GM12878 (cell line): ENCODE data around the gene AGBL5. TPM values are rescaled to one million over a fixed set of nuclear protein-coding genes. Genes with fewer than 3 reads are reported as not detected.

Experiments used
- ATF7 ChIP-seq: fragments of 450-650 bp; IDR thresholded peaks from 2 replicates; pipeline ENCODE4 v1.6.1; 2016; ENCODE audit warnings: low read depth, mild to moderate bottlenecking
- BRCA1 ChIP-seq: IDR thresholded peaks from 2 replicates; pipeline ENCODE4 v1.6.1; 2011; ENCODE audit warnings: low read depth, low read length, improper control_type of control experiment
- CEBPZ ChIP-seq: fragments of 150-350 bp; IDR thresholded peaks from 2 replicates; pipeline ENCODE4 v1.6.1; 2016; ENCODE audit warnings: low read depth, low read length
- CHD2 ChIP-seq: IDR thresholded peaks from 2 replicates; pipeline ENCODE4 v1.6.1; 2011; ENCODE audit warnings: low read depth, low read length, improper control_type of control experiment, borderline replicate concordance
- ETV6 ChIP-seq, 2 experiments: fragments of 450-650 bp in 1 of 2; IDR thresholded peaks in 1 of 2; conservative IDR thresholded peaks in 1 of 2; 2 replicates each; pipeline ENCODE4 v1.6.1; 2014; ENCODE audit warnings: antibody characterized with exemption in 1 of 2, borderline replicate concordance in 1 of 2, low read depth in 1 of 2, mild to moderate bottlenecking in 1 of 2, moderate library complexity in 1 of 2
- FOS ChIP-seq: IDR thresholded peaks from 3 replicates; pipeline ENCODE4 v1.6.1; 2011; ENCODE audit warnings: borderline replicate concordance; ENCODE audit not compliant: insufficient read length; ENCODE audit errors: extremely low read depth
- HCFC1 ChIP-seq: fragments of 150-350 bp; IDR thresholded peaks from 2 replicates; pipeline ENCODE4 v1.6.1; 2014; ENCODE audit warnings: low read length
- HDAC2 ChIP-seq: fragments of 200-600 bp; sonication (generic); IDR thresholded peaks from 2 replicates; pipeline ENCODE4 v1.6.1; 2017
- IKZF1 ChIP-seq: fragments of 450-650 bp; conservative IDR thresholded peaks from 2 replicates; pipeline ENCODE4 v1.6.1; 2017; ENCODE audit warnings: antibody characterized with exemption, mild to moderate bottlenecking
- JUNB ChIP-seq: IDR thresholded peaks from 2 replicates; pipeline ENCODE4 v1.6.1; 2016; ENCODE audit warnings: antibody characterized with exemption, mild to moderate bottlenecking
- PML ChIP-seq: IDR thresholded peaks from 2 replicates; pipeline ENCODE4 v1.6.1; 2012; ENCODE audit warnings: low read length, inconsistent platforms
- RAD21 ChIP-seq: IDR thresholded peaks from 2 replicates; pipeline ENCODE4 v1.6.1; 2011; ENCODE audit warnings: mild to moderate bottlenecking, low read depth, low read length, moderate library complexity; ENCODE audit not compliant: insufficient read depth
- RBBP5 ChIP-seq: fragments of 200-600 bp; sonication (generic); conservative IDR thresholded peaks from 2 replicates; pipeline ENCODE4 v1.6.1; 2016
- RELB ChIP-seq: fragments of 450-650 bp; IDR thresholded peaks from 2 replicates; pipeline ENCODE4 v1.6.1; 2017; ENCODE audit warnings: low read depth, mild to moderate bottlenecking, moderate library complexity
- REST ChIP-seq: IDR thresholded peaks from 2 replicates; pipeline ENCODE4 v1.6.1; 2012; ENCODE audit warnings: mild to moderate bottlenecking, low read depth, low read length
- SIX5 ChIP-seq: IDR thresholded peaks from 2 replicates; pipeline ENCODE4 v1.6.1; 2011; ENCODE audit warnings: mild to moderate bottlenecking, low read depth, low read length, moderate library complexity; ENCODE audit not compliant: severe bottlenecking
- SP1 ChIP-seq: IDR thresholded peaks from one replicate; pipeline ENCODE4 v1.6.1; 2011; ENCODE audit warnings: low read depth, low read length
- SRF ChIP-seq, 2 experiments: IDR thresholded peaks; 2 replicates each; pipeline ENCODE4 v1.6.1; 2011; ENCODE audit warnings: low read depth in 2 of 2, low read length in 2 of 2, mild to moderate bottlenecking in 1 of 2, moderate library complexity in 1 of 2
- TCF3 ChIP-seq: IDR thresholded peaks from 2 replicates; pipeline ENCODE4 v1.6.1; 2012; ENCODE audit warnings: low read depth, mild to moderate bottlenecking, low read length, borderline replicate concordance; ENCODE audit not compliant: insufficient read depth
- polyA plus RNA-seq, 11 experiments: library from polyadenylated mRNA; depleted of rRNA in 4 of 11; unstranded in 6 of 11; stranded (reverse) in 5 of 11; fragments of >200 nt; fragmentation: Nextera tagmentation in 4 of 11; fragmentation: Illumina TruSeq in 1 of 11; extraction: Ambion mirVana in 4 of 11; extraction: Trizol in 1 of 11; gene quantifications; 1 replicate in 1 of 11; 2 replicates in 10 of 11; pipeline versions ENCODE4 v1.2.1 to v1.2.3, GENCODE V29; 2011 to 2016; ENCODE audit warnings: inconsistent platforms in 2 of 11, missing spikeins in 2 of 11, low read depth in 1 of 11
- total RNA-seq, 4 experiments: library from RNA; depleted of rRNA in 3 of 4; stranded (reverse); fragments of >200 nt in 3 of 4; fragmentation: Illumina TruSeq in 1 of 4; extraction: Trizol in 1 of 4; gene quantifications; 2 replicates each; pipeline versions ENCODE4 v1.2.1 to v1.2.3, GENCODE V29; 2013 to 2021

Gene AGBL5
- total and polyA plus RNA-seq, 10 of the 15 experiments (the other 5 are each of a cell fraction or from before 2014, with no cell fraction given), result 1.9 to 28.5 (median 19.5) TPM

DNA sequence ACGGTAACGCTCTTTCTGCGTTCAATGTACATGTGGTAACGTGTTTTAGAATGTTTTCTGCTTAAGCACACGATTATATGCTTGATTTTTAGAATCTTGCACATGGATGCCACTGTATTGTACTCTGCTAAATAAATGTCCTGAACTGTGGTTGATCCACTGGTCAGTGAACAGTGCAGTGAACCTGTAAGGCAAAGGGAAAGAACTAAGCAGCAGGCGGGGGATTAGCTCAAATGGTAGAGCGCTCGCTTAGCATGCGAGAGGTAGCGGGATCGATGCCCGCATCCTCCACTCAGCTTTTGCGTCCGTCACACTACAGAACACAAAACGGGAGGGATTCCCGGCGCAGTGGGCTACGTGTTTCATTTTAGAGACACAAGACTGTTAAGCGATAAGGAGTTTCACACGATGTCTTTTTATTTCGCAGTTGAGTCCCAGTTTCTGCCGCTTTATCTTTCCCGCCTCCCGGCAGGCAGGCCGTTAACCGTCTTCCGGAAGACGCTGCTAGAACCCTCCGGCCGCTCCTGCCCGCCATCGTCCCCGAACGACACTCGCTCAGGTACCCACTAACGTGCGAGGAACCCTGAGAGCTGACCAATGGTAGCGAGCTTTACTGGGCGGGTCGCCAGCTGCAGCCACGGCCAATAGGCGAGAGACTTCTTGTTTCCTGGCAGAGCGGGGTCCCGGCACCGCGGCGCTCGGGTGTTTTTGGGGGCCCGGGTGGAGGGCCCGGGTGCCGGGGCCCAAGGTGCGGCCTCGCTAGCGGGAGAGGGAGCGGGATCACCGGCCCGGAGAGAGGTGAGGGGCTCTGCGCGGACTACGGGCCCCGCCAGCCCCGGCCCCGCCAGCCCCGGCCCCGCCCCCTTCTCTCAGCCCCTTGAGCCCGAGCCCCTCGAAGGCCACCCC is at the start of gene AGBL5 (continued):
- no peak for TF ChIP-seq HCFC1
- TF ChIP-seq HDAC2, result no peak
- TF ChIP-seq SIX5, result peak; percentile 27
- TF ChIP-seq IKZF1, result peak; percentile 41
- no peak for TF ChIP-seq REST
- TF ChIP-seq BRCA1, result no peak
- TF ChIP-seq RAD21, result no peak
- no peak for TF ChIP-seq TCF3
- no peak for TF ChIP-seq ETV6 (conservative IDR thresholded peaks at IDR 0.05 in 1 of 2, IDR thresholded peaks at IDR 0.05 in 1 of 2; ENCODE audit: borderline replicate concordance in 1 of 2, low read depth in 1 of 2)
- TF ChIP-seq SRF (IDR thresholded peaks at IDR 0.05; ENCODE audit: low read depth in 2 of 2, low read length in 2 of 2), result 0 out of 4 replicates have a peak, but pooled peaks of 1 of the 2 experiments have one; percentile 1
- TF ChIP-seq FOS, result peak; percentile 36
- TF ChIP-seq ATF7, result no peak; the same call in 1 of the 2 replicates
- no peak for TF ChIP-seq RBBP5
- peak; percentile 93; the same call in 1 of the 2 replicates for TF ChIP-seq PML
- peak; percentile 91 for TF ChIP-seq SP1
- TF ChIP-seq JUNB, result peak; percentile 6; the same call in 1 of the 2 replicates
- TF ChIP-seq CHD2, result peak; percentile 74
- TF ChIP-seq CEBPZ, result no peak
- peak; percentile 77 for TF ChIP-seq RELB
